Vagina (tissue), 2 donors: ENCODE measurements around the gene HTR3A.

Source experiments
- POLR2A ChIP-seq, 2 donors: fragments of 450-650 bp; IDR thresholded peaks; one replicate each; pipeline ENCODE4 v1.6.1; 2017; ENCODE audit warnings: antibody characterized with exemption in 2 of 2, mild to moderate bottlenecking in 2 of 2, moderate library complexity in 2 of 2
- TF ChIP-seq, protein P1 (sequence below), 3 experiments: fragments of 450-650 bp in 2 of 3; fragments of 200-600 bp in 1 of 3; sonication (generic) in 1 of 3; IDR thresholded peaks; one replicate each; pipeline ENCODE4 v1.5.1; 2017 to 2019; ENCODE audit warnings: antibody characterized with exemption in 3 of 3, mild to moderate bottlenecking in 2 of 3, moderate library complexity in 2 of 3

DNA sequence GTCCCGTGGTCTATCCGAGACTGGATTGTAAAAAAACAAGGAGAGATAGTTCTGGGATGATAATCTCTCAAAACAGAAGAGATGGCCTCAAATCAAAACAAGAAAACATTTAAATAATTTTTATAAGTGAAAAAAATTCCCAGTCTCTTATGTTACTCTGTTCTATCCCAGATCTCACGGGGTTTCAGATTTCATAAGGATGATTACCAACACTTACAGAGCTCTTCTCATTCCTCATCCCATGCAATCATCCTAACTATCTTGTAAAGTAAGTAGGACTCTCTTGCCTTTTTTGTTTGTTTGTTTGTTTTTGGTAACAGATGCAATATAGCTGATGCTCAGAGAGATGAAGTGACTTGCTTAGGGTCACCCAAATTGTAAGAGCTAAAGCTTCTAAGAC, 64.6 kb downstream of the HTR3A start:
- TF ChIP-seq POLR2A (IDR thresholded peaks at IDR 0.05) = no peak
- TF ChIP-seq, protein P1, sequence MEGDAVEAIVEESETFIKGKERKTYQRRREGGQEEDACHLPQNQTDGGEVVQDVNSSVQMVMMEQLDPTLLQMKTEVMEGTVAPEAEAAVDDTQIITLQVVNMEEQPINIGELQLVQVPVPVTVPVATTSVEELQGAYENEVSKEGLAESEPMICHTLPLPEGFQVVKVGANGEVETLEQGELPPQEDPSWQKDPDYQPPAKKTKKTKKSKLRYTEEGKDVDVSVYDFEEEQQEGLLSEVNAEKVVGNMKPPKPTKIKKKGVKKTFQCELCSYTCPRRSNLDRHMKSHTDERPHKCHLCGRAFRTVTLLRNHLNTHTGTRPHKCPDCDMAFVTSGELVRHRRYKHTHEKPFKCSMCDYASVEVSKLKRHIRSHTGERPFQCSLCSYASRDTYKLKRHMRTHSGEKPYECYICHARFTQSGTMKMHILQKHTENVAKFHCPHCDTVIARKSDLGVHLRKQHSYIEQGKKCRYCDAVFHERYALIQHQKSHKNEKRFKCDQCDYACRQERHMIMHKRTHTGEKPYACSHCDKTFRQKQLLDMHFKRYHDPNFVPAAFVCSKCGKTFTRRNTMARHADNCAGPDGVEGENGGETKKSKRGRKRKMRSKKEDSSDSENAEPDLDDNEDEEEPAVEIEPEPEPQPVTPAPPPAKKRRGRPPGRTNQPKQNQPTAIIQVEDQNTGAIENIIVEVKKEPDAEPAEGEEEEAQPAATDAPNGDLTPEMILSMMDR (IDR thresholded peaks at IDR 0.05) = no peak
